H1 (cell line): ENCODE data around the gene BGN. TPM values are rescaled to one million over a fixed set of nuclear protein-coding genes. Genes with fewer than 3 reads are reported as not detected.
A peak's percentile ranks its signal among the peaks of the same experiment; 100 is the strongest.

Experiments used
- CTCF ChIA-PET: fragments of 300-600 bp; sonication (Branson Sonifier 250); formaldehyde crosslinking; loops from one replicate; lab custom pipeline; 2021; ENCODE audit not compliant: partially characterized antibody; lab: Charles Lee
- POLR2A ChIA-PET: fragments of 300-600 bp; sonication (Branson Sonifier 250); formaldehyde crosslinking; loops from one replicate; lab custom pipeline; 2021; ENCODE audit warnings: inconsistent platforms; ENCODE audit not compliant: partially characterized antibody; lab: Charles Lee
- DNase-seq, 2 experiments: peaks; one replicate each; pipeline versions ENCODE4 v3.0.0 to v3.0.0-alpha.2; 2010 to 2022; ENCODE audit warnings: low spot score in 2 of 2, low read depth in 1 of 2, mixed read lengths in 1 of 2
- FAIRE-seq: peaks from 2 replicates; lab custom pipeline; 2011; peaks lifted over from hg19 to GRCh38; lab: Jason Lieb, UNC
- H2AFZ ChIP-seq: 2 replicates; pipeline ENCODE4 v1.8.1; 2012; ENCODE audit warnings: low read length, inconsistent platforms
- H2AK5ac ChIP-seq: 2 replicates; pipeline ENCODE4 v1.6.1; 2013; ENCODE audit warnings: low read depth, low read length
- H2BK120ac ChIP-seq: replicated peaks from 2 replicates; pipeline ENCODE3; 2013; ENCODE audit warnings: low read depth, low read length, inconsistent platforms
- H2BK12ac ChIP-seq: 2 replicates; pipeline ENCODE4 v1.6.1; 2013; ENCODE audit warnings: low read depth, low read length
- H2BK15ac ChIP-seq: 2 replicates; pipeline ENCODE4 v1.6.1; 2013; ENCODE audit warnings: low read length
- H2BK20ac ChIP-seq: 2 replicates; pipeline ENCODE4 v1.6.1; 2013; ENCODE audit warnings: low read length
- H2BK5ac ChIP-seq: 2 replicates; pipeline ENCODE4 v1.6.1; 2013; ENCODE audit warnings: low read depth, low read length
- H3K14ac ChIP-seq: 2 replicates; pipeline ENCODE4 v1.6.1; 2013; ENCODE audit warnings: inconsistent platforms; ENCODE audit not compliant: insufficient read length
- H3K18ac ChIP-seq: 2 replicates; pipeline ENCODE4 v1.6.1; 2013; ENCODE audit warnings: low read length; ENCODE audit errors: extremely low read depth
- H3K23ac ChIP-seq: 2 replicates; pipeline ENCODE4 v1.6.1; 2013; ENCODE audit warnings: inconsistent platforms; ENCODE audit not compliant: insufficient read length
- H3K23me2 ChIP-seq: 2 replicates; pipeline ENCODE4 v1.6.1; 2013; ENCODE audit warnings: low read depth, low read length
- H3K27ac ChIP-seq: 2 replicates; pipeline ENCODE4 v1.6.1; 2011; ENCODE audit warnings: low read depth, low read length, inconsistent platforms
- H3K27me3 ChIP-seq, 4 experiments: replicated peaks in 1 of 4; 1 replicate in 1 of 4; 2 replicates in 3 of 4; pipeline versions ENCODE4 v1.6.1 to v1.8.1; 2011 to 2013; ENCODE audit warnings: low read length in 3 of 4, mild to moderate bottlenecking in 3 of 4, inconsistent platforms in 2 of 4, mixed read lengths in 2 of 4, moderate library complexity in 1 of 4; ENCODE audit not compliant: control insufficient read depth in 3 of 4, insufficient read depth in 3 of 4; ENCODE audit errors: extremely low read depth in 1 of 4
- H3K36me3 ChIP-seq, 4 experiments: 2 replicates each; pipeline versions ENCODE4 v1.6.1 to v1.8.1; 2011 to 2013; ENCODE audit warnings: mild to moderate bottlenecking in 4 of 4, low read length in 3 of 4, moderate library complexity in 2 of 4, control low read depth in 1 of 4, inconsistent platforms in 1 of 4; ENCODE audit not compliant: insufficient read depth in 4 of 4, control insufficient read depth in 2 of 4
- H3K4ac ChIP-seq: replicated peaks from 2 replicates; pipeline ENCODE3; 2013; ENCODE audit warnings: low read length, low read depth, mixed read lengths, inconsistent platforms; ENCODE audit not compliant: insufficient read length
- H3K4me1 ChIP-seq, 4 experiments: replicated peaks in 1 of 4; 1 replicate in 1 of 4; 2 replicates in 3 of 4; pipeline versions ENCODE4 v1.6.1 to v1.8.1; 2011 to 2013; ENCODE audit warnings: low read length in 3 of 4, inconsistent platforms in 2 of 4, mixed read lengths in 1 of 4; ENCODE audit not compliant: insufficient read depth in 4 of 4, control insufficient read depth in 3 of 4
- H3K4me2 ChIP-seq, 2 experiments: 2 replicates each; pipeline versions ENCODE4 v1.6.1 to v1.8.1; 2011 to 2013; ENCODE audit warnings: low read depth in 2 of 2, low read length in 2 of 2, control low read depth in 1 of 2, inconsistent platforms in 1 of 2, mild to moderate bottlenecking in 1 of 2; ENCODE audit not compliant: insufficient read depth in 1 of 2
- H3K4me3 ChIP-seq, 4 experiments: fragments of 200-600, 300-600 bp in 1 of 4; sonication (generic), shearing (Covaris generic), sonication (Bioruptor Twin) in 1 of 4; 2 replicates each; pipeline versions ENCODE4 v1.5.1 to v1.8.1; 2011 to 2016; ENCODE audit warnings: low read length in 4 of 4, low read depth in 3 of 4, control low read depth in 2 of 4, inconsistent platforms in 2 of 4, mild to moderate bottlenecking in 2 of 4, mixed read lengths in 1 of 4, moderate library complexity in 1 of 4; ENCODE audit not compliant: insufficient read depth in 2 of 4; ENCODE audit errors: extremely low read depth in 1 of 4
- H3K56ac ChIP-seq: replicated peaks from 2 replicates; pipeline ENCODE3; 2013; ENCODE audit warnings: low read depth, mild to moderate bottlenecking, mixed read lengths, low read length, inconsistent platforms; ENCODE audit not compliant: insufficient read length
- H3K79me1 ChIP-seq: 2 replicates; pipeline ENCODE4 v1.6.1; 2013; ENCODE audit warnings: low read depth, low read length, control low read depth
- H3K79me2 ChIP-seq, 2 experiments: 2 replicates each; pipeline versions ENCODE4 v1.6.1 to v1.8.1; 2012 to 2013; ENCODE audit warnings: low read length in 2 of 2, mild to moderate bottlenecking in 2 of 2, inconsistent platforms in 1 of 2; ENCODE audit not compliant: insufficient read depth in 2 of 2, control insufficient read depth in 1 of 2
- H3K9ac ChIP-seq, 4 experiments: replicated peaks in 1 of 4; 1 replicate in 1 of 4; 2 replicates in 3 of 4; pipeline versions ENCODE4 v1.6.1 to v1.8.1; 2011 to 2013; ENCODE audit warnings: low read depth in 3 of 4, low read length in 3 of 4, control low read depth in 2 of 4, mild to moderate bottlenecking in 2 of 4, moderate library complexity in 2 of 4, inconsistent platforms in 1 of 4; ENCODE audit errors: extremely low read depth in 1 of 4
- H3K9me3 ChIP-seq, 2 experiments: 2 replicates each; pipeline versions ENCODE4 v1.6.1 to v1.8.1; 2012 to 2013; ENCODE audit warnings: mild to moderate bottlenecking in 2 of 2, moderate library complexity in 2 of 2, control low read depth in 1 of 2, inconsistent platforms in 1 of 2, low read depth in 1 of 2, low read length in 1 of 2, mixed read lengths in 1 of 2; ENCODE audit not compliant: insufficient read depth in 2 of 2
- H4K20me1 ChIP-seq, 2 experiments: replicated peaks in 1 of 2; 2 replicates each; pipeline versions ENCODE3 to v1.8.1; 2011 to 2013; ENCODE audit warnings: inconsistent platforms in 2 of 2, low read length in 2 of 2, mild to moderate bottlenecking in 1 of 2; ENCODE audit not compliant: insufficient read depth in 2 of 2, control insufficient read depth in 1 of 2
- H4K5ac ChIP-seq: 2 replicates; pipeline ENCODE4 v1.6.1; 2013; ENCODE audit warnings: low read length, low read depth, mixed read lengths, inconsistent platforms; ENCODE audit not compliant: insufficient read length
- H4K8ac ChIP-seq: 2 replicates; pipeline ENCODE4 v1.8.0; 2013; ENCODE audit warnings: mild to moderate bottlenecking, moderate library complexity, low read length, inconsistent platforms; ENCODE audit not compliant: insufficient read depth; ENCODE audit errors: extremely low read depth
- H4K91ac ChIP-seq: replicated peaks from 2 replicates; pipeline ENCODE3; 2013; ENCODE audit warnings: low read length, mixed read lengths, inconsistent platforms; ENCODE audit not compliant: insufficient read length
- BACH1 ChIP-seq: IDR thresholded peaks from 2 replicates; pipeline ENCODE4 v1.6.1; 2012; ENCODE audit warnings: low read length, improper control_type of control experiment
- CBX8 ChIP-seq: fragments of 300-800, 300-1000 bp; sonication (generic); IDR thresholded peaks from 2 replicates; pipeline ENCODE4 v1.7.1; 2016; ENCODE audit warnings: low read depth, low read length, borderline replicate concordance
- CREB1 ChIP-seq: IDR thresholded peaks from 2 replicates; pipeline ENCODE4 v1.6.1; 2012; ENCODE audit warnings: inconsistent platforms
- CTCF ChIP-seq, 3 experiments: IDR thresholded peaks; 1 replicate in 2 of 3; 2 replicates in 1 of 3; pipeline versions ENCODE4 v1.5.1 to v1.6.1; 2011; ENCODE audit warnings: low read length in 3 of 3, mild to moderate bottlenecking in 3 of 3, inconsistent platforms in 2 of 3, low read depth in 1 of 3, moderate library complexity in 1 of 3; ENCODE audit not compliant: insufficient read depth in 1 of 3; ENCODE audit errors: control extremely low read depth in 1 of 3
- KDM1A ChIP-seq: fragments of 200-600, 300-600 bp; sonication (generic); IDR thresholded peaks from 2 replicates; pipeline ENCODE4 v1.7.1; 2016; ENCODE audit warnings: mild to moderate bottlenecking, low read length, borderline replicate concordance
- RAD21 ChIP-seq, 2 experiments: IDR thresholded peaks in 1 of 2; conservative IDR thresholded peaks in 1 of 2; 2 replicates each; pipeline ENCODE4 v1.6.1; 2011; ENCODE audit warnings: low read depth in 2 of 2, low read length in 2 of 2, improper control_type of control experiment in 1 of 2, inconsistent platforms in 1 of 2, mild to moderate bottlenecking in 1 of 2, moderate library complexity in 1 of 2
- RBBP5 ChIP-seq: IDR thresholded peaks from 2 replicates; pipeline ENCODE4 v1.7.1; 2012; ENCODE audit warnings: low read depth, mild to moderate bottlenecking, inconsistent platforms, low read length, moderate library complexity, borderline replicate concordance
- RFX5 ChIP-seq: IDR thresholded peaks from 2 replicates; pipeline ENCODE4 v1.6.1; 2011; ENCODE audit warnings: low read depth, low read length, improper control_type of control experiment, borderline replicate concordance
- SIRT6 ChIP-seq: IDR thresholded peaks from one replicate; pipeline ENCODE4 v1.7.1; 2012; ENCODE audit warnings: low read length, inconsistent platforms
- SP4 ChIP-seq: IDR thresholded peaks from 2 replicates; pipeline ENCODE4 v1.6.1; 2012; ENCODE audit warnings: low read length, inconsistent platforms
- YY1 ChIP-seq: IDR thresholded peaks from 2 replicates; pipeline ENCODE4 v1.6.1; 2011; ENCODE audit warnings: low read depth, mild to moderate bottlenecking, low read length
- WGBS, 2 experiments: shearing (Covaris generic) in 1 of 2; methylation state at CpG; one replicate each; pipeline versions ENCODE4 v1.1.6 to v1.1.7; 2013 to 2015; ENCODE audit warnings: low lambda C conversion rate in 2 of 2, mixed read lengths in 2 of 2, inconsistent platforms in 1 of 2, low coverage in 1 of 2, missing lambda C conversion rate in 1 of 2; ENCODE audit not compliant: insufficient replicate concordance in 2 of 2, insufficient coverage in 1 of 2, insufficient read length in 1 of 2; ENCODE audit errors: extremely low coverage in 1 of 2, missing lambda C conversion rate in 1 of 2; 5-methylcytosine and 5-hydroxymethylcytosine counted together
- polyA plus RNA-seq, 7 experiments: library from polyadenylated mRNA; depleted of rRNA in 3 of 7; stranded (reverse) in 5 of 7; unstranded in 2 of 7; fragments of >200 nt in 5 of 7; fragments of 200-250 nt in 2 of 7; gene quantifications; 1 replicate in 5 of 7; 2 replicates in 1 of 7; 4 replicates in 1 of 7; pipeline versions ENCODE4 v1.2.1 to v1.2.3, GENCODE V29; 2011 to 2013; ENCODE audit warnings: missing spikeins in 2 of 7, mixed read lengths in 2 of 7
- total RNA-seq: library from RNA; stranded (reverse); fragmentation: NEBNext Ultra II Directional; extraction: Animal tissue kit (Norgen Biotek cat#: 25700); gene quantifications from 2 replicates; pipeline ENCODE4 v1.2.1, GENCODE V29; 2021

BGN gene
- total and polyA plus RNA-seq, 2 of the 8 experiments (the other 6 are each of a cell fraction or from before 2014, with no cell fraction given) = 1.8 to 2.4 TPM

- no peak overlapping the region for H3K14ac ChIP-seq
- H3K27me3 ChIP-seq = no peaks in the 10 kb centered on the region
- H4K5ac ChIP-seq = no peak overlapping the region
- H3K36me3 ChIP-seq = peaks cover 0 to 4% (median 2%) of the 10 kb centered on the region in 4 experiments; a peak in 4 of 8 replicates
- WGBS, 2 experiments = 13% methylated on average over 3 of the region's 7 CpGs; no CpG with 5 or more reads in 1 of the 2 experiments
- FAIRE-seq (peak; percentile 28), DNase-seq (no peak)
- no peak overlapping the region for H2BK5ac ChIP-seq
- POLR2A ChIA-PET = no interaction called here
- TF ChIP-seq CBX8 (no peak), BACH1 (no peak), RFX5 (no peak), CREB1 (no peak), SP4 (no peak), CTCF (IDR thresholded peaks at IDR 0.05; ENCODE audit: control extremely low read depth in 1 of 3, insufficient read depth in 1 of 3, low read depth in 1 of 3, low read length in 3 of 3) (peak in 2 of 3 experiments; percentile 73 to 76; a peak in 3 of 4 replicates), RAD21 (IDR thresholded peaks at IDR 0.05 in 1 of 2, conservative IDR thresholded peaks at IDR 0.05 in 1 of 2; ENCODE audit: low read depth in 2 of 2, low read length in 2 of 2) (peak; percentile 48 to 59), RBBP5 (no peak), YY1 (no peak), KDM1A (no peak), SIRT6 (no peak)
- H2AFZ ChIP-seq = no peak overlapping the region
- H3K23ac ChIP-seq = no peak overlapping the region
- H2AK5ac ChIP-seq = no peak overlapping the region
- no peak overlapping the region for H3K4me3 ChIP-seq
- no peak overlapping the region for H2BK15ac ChIP-seq
- H3K18ac ChIP-seq = no peak overlapping the region
- no peaks in the 10 kb centered on the region for H3K4me1 ChIP-seq
- no peak overlapping the region for H4K8ac ChIP-seq
- peaks cover 0 to 2% of the 10 kb centered on the region in 2 experiments for H4K20me1 ChIP-seq
- no peaks in the 10 kb centered on the region for H3K9me3 ChIP-seq
- CTCF ChIA-PET = interaction anchor here (0.6 to 3.7 kb wide), 16 partner anchors 9 to 547 kb away, joined by 3 to 21 read pairs (median 4); partner anchors contain the start of genes HAUS7 and TREX2
- H2BK120ac ChIP-seq = no peak overlapping the region
- H3K27ac ChIP-seq = no peak overlapping the region
- H3K9ac ChIP-seq = no peak overlapping the region
- H2BK12ac ChIP-seq = no peak overlapping the region
- no peaks in the 10 kb centered on the region for H3K79me2 ChIP-seq
- no peak overlapping the region for H3K4ac ChIP-seq
- H3K4me2 ChIP-seq = no peak overlapping the region
- H3K56ac ChIP-seq = no peak overlapping the region
- no peaks in the 10 kb centered on the region for H3K23me2 ChIP-seq
- no peaks in the 10 kb centered on the region for H3K79me1 ChIP-seq
- no peak overlapping the region for H2BK20ac ChIP-seq
- no peak overlapping the region for H4K91ac ChIP-seq
These were observed 34.0 kb upstream of the BGN start for GRCh38 chrX:153460826-153461225.
